HG03280 (cell line): Measurements from ENCODE around the gene LTF.
A peak's percentile ranks its signal among the peaks of the same experiment; 100 is the strongest.
"Not testable (repeated sequence)": the region's sequence is repeated elsewhere in the genome, so short reads cannot be mapped to it uniquely, and the experiment has no call there.

Experiments used
- ATAC-seq: cut with Tn5 transposase; IDR thresholded peaks from one replicate; pipeline ENCODE4 v1.9.1; 2021; ENCODE audit warnings: mild to moderate bottlenecking, moderate library complexity; ENCODE audit not compliant: unreplicated experiment

LTF gene

GRCh38 chr3:46447228-46447985, 17.3 kb downstream of the LTF start:
- no peak for ATAC-seq

- no peak for ATAC-seq
These were observed 21.9 kb downstream of the LTF start for GRCh38 chr3:46442576-46443530.

GRCh38 chr3:46440531-46441294, 24.0 kb downstream of the LTF start:
- ATAC-seq = peak; percentile 71

- no peak for ATAC-seq
These were observed 25.9 kb downstream of the LTF start for GRCh38 chr3:46438831-46439230.

- ATAC-seq = no peak
These were observed 29.5 kb downstream of the LTF start for GRCh38 chr3:46435081-46435726.

GRCh38 chr3:46433841-46434240, 30.9 kb downstream of the LTF start:
- ATAC-seq = no peak

- ATAC-seq = not testable (repeated sequence)
These were observed 31.6 kb downstream of the LTF start for GRCh38 chr3:46433118-46433517.

- ATAC-seq = not testable (repeated sequence)
These were observed 32.8 kb downstream of the LTF start for GRCh38 chr3:46431905-46432304.

- not testable (repeated sequence) for ATAC-seq
These were observed 33.8 kb downstream of the LTF start for GRCh38 chr3:46430879-46431278.

GRCh38 chr3:46429671-46430070, 35.0 kb downstream of the LTF start:
- ATAC-seq = no peak

- no peak for ATAC-seq
These were observed 35.5 kb downstream of the LTF start for GRCh38 chr3:46429250-46429649.

GRCh38 chr3:46427916-46428833, 36.5 kb downstream of the LTF start:
- ATAC-seq = no peak

GRCh38 chr3:46427404-46427803, 37.3 kb downstream of the LTF start:
- not testable (repeated sequence) for ATAC-seq

- ATAC-seq = not testable (repeated sequence)
These were observed 38.2 kb downstream of the LTF start for GRCh38 chr3:46426476-46426875.

- ATAC-seq = no peak
These were observed 41.1 kb downstream of the LTF start for GRCh38 chr3:46423588-46423987.

GRCh38 chr3:46422617-46423016, 42.1 kb downstream of the LTF start:
- no peak for ATAC-seq

GRCh38 chr3:46420931-46421330, 43.8 kb downstream of the LTF start:
- no peak for ATAC-seq

- no peak for ATAC-seq
These were observed 44.9 kb downstream of the LTF start for GRCh38 chr3:46419816-46420215.

GRCh38 chr3:46417841-46418611, 46.7 kb downstream of the LTF start:
- no peak for ATAC-seq
